CD4-positive, alpha-beta T cell treated with Interleukin-17A for 1 hour (primary cell): ENCODE results near the gene LRFN5.
"Not testable (repeated sequence)": the region's sequence is repeated elsewhere in the genome, so short reads cannot be mapped to it uniquely, and the experiment has no call there.

ENCODE experiments used
- DNase-seq: peaks from one replicate; pipeline ENCODE4 v3.0.0-alpha.2; 2020

Gene LRFN5

GRCh38 chr14:41911155-41911554 lies 304.5 kb downstream of the LRFN5 start:
- DNase-seq, result not testable (repeated sequence)

- no peak for DNase-seq
These were observed 306.7 kb downstream of the LRFN5 start for GRCh38 chr14:41913398-41913797.

GRCh38 chr14:41915732-41916131 lies 309.1 kb downstream of the LRFN5 start:
- DNase-seq, result no peak

- DNase-seq, result no peak
These were observed 309.6 kb downstream of the LRFN5 start for GRCh38 chr14:41916313-41916712.

- no peak for DNase-seq
These were observed 318.7 kb downstream of the LRFN5 start for GRCh38 chr14:41925409-41925808.

GRCh38 chr14:41950428-41951151 lies 343.9 kb downstream of the LRFN5 start:
- DNase-seq, result no peak
